Lower leg skin (tissue), 3 donors: ENCODE results near the gene SMAGP.
A peak's percentile ranks its signal among the peaks of the same experiment; 100 is the strongest.

Experiments used
- CTCF ChIP-seq, 3 donors: fragments of 450-650 bp; IDR thresholded peaks; one replicate each; pipeline ENCODE4 v1.5.1; 2016; ENCODE audit warnings: antibody characterized with exemption in 3 of 3, mild to moderate bottlenecking in 3 of 3, moderate library complexity in 2 of 3
- POLR2A ChIP-seq, 2 donors: fragments of 450-650 bp; IDR thresholded peaks; one replicate each; pipeline ENCODE4 v1.6.1; 2016 to 2017; ENCODE audit warnings: antibody characterized with exemption in 2 of 2, mild to moderate bottlenecking in 1 of 2, moderate library complexity in 1 of 2

DNA sequence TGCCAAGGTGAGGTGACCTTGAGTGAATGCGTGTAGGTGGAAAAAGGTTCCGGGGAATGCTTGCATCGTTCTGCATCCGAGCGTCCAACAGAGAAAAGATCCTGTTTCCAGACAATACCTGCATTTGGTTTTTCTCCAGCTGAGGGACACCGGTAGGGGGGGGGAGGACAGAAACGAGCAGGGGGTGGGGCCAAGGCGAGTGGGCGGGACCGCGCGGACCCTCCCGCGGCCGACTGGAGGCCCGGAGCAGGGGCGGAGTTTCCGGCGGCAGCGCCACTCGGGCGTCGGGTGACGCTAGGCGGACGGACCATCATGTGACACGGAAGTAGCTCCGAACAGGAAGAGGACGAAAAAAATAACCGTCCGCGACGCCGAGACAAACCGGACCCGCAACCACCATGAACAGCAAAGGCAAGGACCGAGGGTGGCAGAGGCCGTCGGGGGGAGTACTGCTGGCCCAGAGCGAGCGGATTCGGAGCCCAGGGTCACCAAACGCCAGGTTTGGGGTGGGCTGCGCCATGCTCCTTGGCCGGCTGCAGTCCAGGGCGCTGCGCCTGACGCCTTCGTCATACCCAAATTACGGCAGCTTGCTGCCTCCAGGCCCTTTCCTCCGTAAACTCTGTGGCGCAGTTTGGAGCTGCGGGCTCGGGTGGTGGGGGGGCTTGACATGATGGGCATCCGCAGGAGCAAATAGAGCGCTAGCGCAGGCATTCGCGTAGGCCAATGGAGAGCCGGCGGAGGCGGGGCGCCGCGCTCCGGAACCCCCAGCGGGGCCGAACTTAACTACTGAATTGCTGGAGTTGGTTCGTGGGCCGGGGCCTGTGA, 31.5 kb downstream of the SMAGP start, which contains the start of gene DAZAP2:
- TF ChIP-seq CTCF (IDR thresholded peaks at IDR 0.05), result peak in 1 of 3 donors; percentile 18
- TF ChIP-seq POLR2A (IDR thresholded peaks at IDR 0.05), result peak in 1 of 2 donors; percentile 96
